A673 (cell line): ENCODE measurements around the gene IFI44L. TPM values are rescaled to one million over a fixed set of nuclear protein-coding genes. Genes with fewer than 3 reads are reported as not detected.
A peak's percentile ranks its signal among the peaks of the same experiment; 100 is the strongest.

Source experiments
- BruUV-seq: library from RNA; stranded (reverse); fragments of 400-500 nt; replicated peaks from 2 replicates; lab custom pipeline; 2021; lab: Mats Ljungman, UMichigan
- CTCF ChIA-PET: fragments of 300-600 bp; sonication (Branson Sonifier 250); formaldehyde crosslinking; loops from one replicate; lab custom pipeline; 2022; ENCODE audit warnings: antibody characterized with exemption; lab: Charles Lee
- POLR2A ChIA-PET: fragments of 300-600 bp; sonication (Branson Sonifier 250); formaldehyde crosslinking; loops from one replicate; lab custom pipeline; 2022; ENCODE audit warnings: antibody characterized with exemption; ENCODE audit not compliant: low non-redundant PET; lab: Charles Lee
- DNase-seq: peaks from one replicate; pipeline ENCODE4 v3.0.0-alpha.2; 2015; ENCODE audit warnings: low spot score
- H3K27ac ChIP-seq: fragments of 200-600 bp; sonication (generic); 2 replicates; pipeline ENCODE4 v1.5.1; 2016; ENCODE audit warnings: mixed run types, low read depth, mild to moderate bottlenecking, mixed read lengths, antibody characterized with exemption, low read length; ENCODE audit not compliant: poor library complexity, severe bottlenecking
- H3K27me3 ChIP-seq: fragments of 200-600 bp; sonication (generic); replicated peaks from 2 replicates; pipeline ENCODE4 v1.6.1; 2017; ENCODE audit warnings: mixed run types, low read depth, mild to moderate bottlenecking, mixed read lengths, antibody characterized with exemption, low read length; ENCODE audit not compliant: insufficient read depth, poor library complexity
- H3K36me3 ChIP-seq: fragments of 200-600 bp; sonication (generic); 2 replicates; pipeline ENCODE4 v1.6.1; 2016; ENCODE audit warnings: mixed run types, mild to moderate bottlenecking, mixed read lengths, antibody characterized with exemption, low read length; ENCODE audit not compliant: insufficient read depth, poor library complexity, severe bottlenecking
- H3K4me1 ChIP-seq: fragments of 200-600 bp; sonication (generic); 2 replicates; pipeline ENCODE4 v1.6.1; 2017; ENCODE audit warnings: mixed run types, mild to moderate bottlenecking, mixed read lengths, antibody characterized with exemption, low read length; ENCODE audit not compliant: insufficient read depth, poor library complexity, severe bottlenecking
- H3K4me3 ChIP-seq: fragments of 200-600 bp; sonication (generic); 2 replicates; pipeline ENCODE4 v1.5.1; 2016; ENCODE audit warnings: low read depth, mixed run types, mild to moderate bottlenecking, mixed read lengths, low read length; ENCODE audit not compliant: poor library complexity, severe bottlenecking
- H3K9me3 ChIP-seq: fragments of 200-600 bp; sonication (generic); 2 replicates; pipeline ENCODE4 v1.6.1; 2016; ENCODE audit warnings: mixed run types, low read depth, mild to moderate bottlenecking, mixed read lengths, antibody characterized with exemption, low read length; ENCODE audit not compliant: poor library complexity, severe bottlenecking
- EZH2 ChIP-seq: fragments of 200-600 bp; sonication (generic); IDR thresholded peaks from 2 replicates; pipeline ENCODE4 v1.6.1; 2017; ENCODE audit warnings: borderline replicate concordance, low read depth, mild to moderate bottlenecking, mixed read lengths, antibody characterized with exemption, low read length; ENCODE audit not compliant: poor library complexity, severe bottlenecking
- intact Hi-C: fragments of 100-400 bp; cut with micrococcal nuclease; formaldehyde crosslinking; loops from one replicate; pipeline ENCODE4 v1.10.0; 2022; ENCODE audit not compliant: unreplicated experiment
- total RNA-seq: library from RNA; stranded (reverse); gene quantifications from 2 replicates; pipeline ENCODE4 v1.2.3, GENCODE V29; 2021
- TF ChIP-seq, protein P1 (sequence below): fragments of 300-800, 200-600 bp; sonication (generic); conservative IDR thresholded peaks from 2 replicates; pipeline ENCODE4 v1.5.1; 2017; ENCODE audit warnings: low read depth, mild to moderate bottlenecking, antibody characterized with exemption, low read length, moderate library complexity, mixed read lengths

Gene IFI44L
- total RNA-seq, 1 experiment from 2014 or later: 7.5 TPM

DNA sequence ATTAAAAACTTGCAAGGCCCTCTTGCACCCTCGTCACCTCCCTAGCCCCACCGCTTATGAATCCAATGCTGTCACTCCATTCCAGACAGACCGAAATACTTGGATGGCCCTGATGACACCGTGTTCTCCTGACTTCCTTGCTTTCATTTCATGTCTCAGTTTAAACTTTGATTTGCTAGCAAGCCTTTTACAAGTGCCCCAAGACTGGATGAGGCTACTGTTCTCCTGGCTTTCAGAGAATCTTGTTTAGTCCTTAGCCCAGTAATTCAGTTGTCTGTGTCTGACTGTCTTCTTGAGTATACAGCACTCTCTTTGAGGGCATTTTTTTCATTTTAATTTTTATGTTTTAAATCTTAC lies 824 bp upstream of the IFI44L start:
- TF ChIP-seq EZH2: no peak
- TF ChIP-seq, protein P1, sequence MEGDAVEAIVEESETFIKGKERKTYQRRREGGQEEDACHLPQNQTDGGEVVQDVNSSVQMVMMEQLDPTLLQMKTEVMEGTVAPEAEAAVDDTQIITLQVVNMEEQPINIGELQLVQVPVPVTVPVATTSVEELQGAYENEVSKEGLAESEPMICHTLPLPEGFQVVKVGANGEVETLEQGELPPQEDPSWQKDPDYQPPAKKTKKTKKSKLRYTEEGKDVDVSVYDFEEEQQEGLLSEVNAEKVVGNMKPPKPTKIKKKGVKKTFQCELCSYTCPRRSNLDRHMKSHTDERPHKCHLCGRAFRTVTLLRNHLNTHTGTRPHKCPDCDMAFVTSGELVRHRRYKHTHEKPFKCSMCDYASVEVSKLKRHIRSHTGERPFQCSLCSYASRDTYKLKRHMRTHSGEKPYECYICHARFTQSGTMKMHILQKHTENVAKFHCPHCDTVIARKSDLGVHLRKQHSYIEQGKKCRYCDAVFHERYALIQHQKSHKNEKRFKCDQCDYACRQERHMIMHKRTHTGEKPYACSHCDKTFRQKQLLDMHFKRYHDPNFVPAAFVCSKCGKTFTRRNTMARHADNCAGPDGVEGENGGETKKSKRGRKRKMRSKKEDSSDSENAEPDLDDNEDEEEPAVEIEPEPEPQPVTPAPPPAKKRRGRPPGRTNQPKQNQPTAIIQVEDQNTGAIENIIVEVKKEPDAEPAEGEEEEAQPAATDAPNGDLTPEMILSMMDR: no peak
- Histone ChIP-seq H3K36me3 (no peaks in the 10 kb centered on the region), H3K4me3 (no peak overlapping the region), H3K27ac (peak overlapping the region; percentile 64), H3K4me1 (peaks cover 31% of the 10 kb centered on the region), H3K9me3 (no peaks in the 10 kb centered on the region), H3K27me3 (no peaks in the 10 kb centered on the region)
- POLR2A ChIA-PET: no interaction called here
- CTCF ChIA-PET: interaction anchor here (1.4 kb wide), 1 partner anchor 57 kb away, joined by 3 read pairs; no protein-coding TSS in a partner anchor
- BruUV-seq: no TSS peak
- intact Hi-C loops: loop anchor here (2.0 to 5.0 kb wide), 3 partner anchors 31 to 578 kb away; no protein-coding TSS in a partner anchor
- peak; percentile 50 for DNase-seq

DNA sequence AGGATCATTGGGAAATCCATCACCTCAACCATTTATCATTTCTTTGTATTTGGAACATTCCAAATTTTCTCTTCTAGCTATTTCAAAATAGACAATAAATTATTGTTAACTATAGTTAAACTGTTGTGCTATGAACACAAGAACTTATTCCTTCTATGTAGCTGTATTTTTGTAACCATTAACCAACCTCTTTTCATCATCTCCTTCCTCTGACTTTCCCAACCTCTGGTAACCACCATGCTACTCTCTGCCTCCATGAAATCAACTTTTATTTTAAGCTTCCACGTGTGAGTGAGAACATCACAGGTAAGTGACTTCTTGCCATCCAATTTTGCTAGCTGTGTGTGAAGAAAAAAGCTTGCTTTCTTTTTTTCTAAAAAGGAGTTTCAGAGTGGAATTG lies 418 bp downstream of the IFI44L start:
- Histone ChIP-seq H3K36me3 (no peaks in the 10 kb centered on the region), H3K27ac (peak overlapping the region; percentile 64), H3K4me1 (peaks cover 31% of the 10 kb centered on the region), H3K27me3 (no peaks in the 10 kb centered on the region), H3K4me3 (peak overlapping the region; percentile 35), H3K9me3 (no peaks in the 10 kb centered on the region)
- ChIA-PET CTCF (interaction anchor here (1.4 kb wide), 1 partner anchor 55 kb away, joined by 3 read pairs; no protein-coding TSS in a partner anchor), POLR2A (no interaction called here)
- DNase-seq: no peak
- TF ChIP-seq, protein P1: no peak
- TF ChIP-seq EZH2: no peak
- intact Hi-C loops: no loop called here
- BruUV-seq: TSS peak; percentile 74

DNA sequence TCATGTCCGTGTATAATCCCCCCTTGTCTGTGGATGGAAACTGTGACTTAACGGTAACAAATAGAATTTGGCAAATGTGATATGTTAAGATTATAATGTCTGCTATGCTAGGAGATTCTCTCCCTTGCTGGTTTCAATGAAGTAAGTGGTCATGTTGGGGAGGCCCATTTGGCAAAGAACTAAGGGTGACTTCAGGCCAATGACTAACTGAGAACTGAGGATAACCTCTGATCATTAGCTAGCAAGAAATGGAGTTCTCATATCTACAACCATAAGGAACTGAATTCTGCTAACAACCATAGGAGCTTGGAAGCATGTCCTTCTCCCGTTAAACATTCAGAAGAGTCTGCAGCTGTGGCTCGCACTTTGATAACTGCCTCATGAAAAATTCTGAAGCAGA lies 2.3 kb downstream of the IFI44L start:
- no peak for DNase-seq
- no TSS peak for BruUV-seq
- ChIA-PET CTCF (no interaction called here), POLR2A (no interaction called here)
- Histone ChIP-seq H3K27ac (no peak overlapping the region), H3K9me3 (no peaks in the 10 kb centered on the region), H3K27me3 (no peaks in the 10 kb centered on the region), H3K4me3 (no peak overlapping the region), H3K36me3 (no peaks in the 10 kb centered on the region), H3K4me1 (peaks cover 31% of the 10 kb centered on the region)
- intact Hi-C loops: no loop called here
- TF ChIP-seq, protein P1: no peak
- no peak for TF ChIP-seq EZH2
